Stimulated activated CD8-positive, alpha-beta memory T cell treated with anti-CD3 and anti-CD28 coated beads, Interleukin-12 subunit alpha, Interleukin-12 subunit beta, amount 100 ng/mL, for 4 hours (primary cell): ENCODE results near the gene NAT16.
A peak's percentile ranks its signal among the peaks of the same experiment; 100 is the strongest.
"Not testable (repeated sequence)": the region's sequence is repeated elsewhere in the genome, so short reads cannot be mapped to it uniquely, and the experiment has no call there.

Experiments used
- DNase-seq: peaks from one replicate; pipeline ENCODE4 v3.0.0-alpha.2; 2020; ENCODE audit warnings: low read depth

Gene NAT16

DNA sequence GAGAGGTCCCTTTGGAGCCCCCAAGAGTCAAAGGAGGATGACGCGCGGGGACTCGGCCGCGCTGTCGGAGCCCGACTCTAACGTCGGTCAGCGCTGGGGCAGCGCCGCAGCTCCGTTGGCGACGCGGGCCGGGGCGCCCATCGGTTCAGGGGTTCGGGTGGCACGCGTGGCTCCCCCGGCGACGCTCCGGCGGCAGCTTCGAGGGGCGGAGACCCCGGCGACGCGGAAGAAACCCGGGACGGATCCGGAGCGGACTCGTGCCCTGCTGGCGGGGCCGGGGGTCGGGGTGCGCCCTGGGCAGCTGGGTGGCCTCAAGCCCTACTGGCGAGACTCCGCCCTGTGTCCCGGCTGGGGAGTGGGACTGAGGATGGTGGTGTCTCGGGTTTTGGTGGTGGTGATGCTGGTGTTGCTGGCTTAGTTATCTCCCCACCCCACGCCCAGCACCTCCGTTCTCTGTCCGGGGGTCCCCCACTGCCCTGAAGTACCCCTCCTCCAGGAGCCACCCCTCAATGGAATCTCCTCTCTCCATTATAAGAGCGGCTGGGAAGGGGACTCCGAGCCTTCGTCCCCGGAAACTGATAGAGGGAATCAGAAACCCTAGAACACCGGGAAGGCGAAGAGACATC lies at the start of gene NAT16:
Gene NAT16, minus strand, starts transcription at position 164 of the 626 bp plus-strand sequence. CDS start 5,486 bp downstream, outside the sequence.
- no peak for DNase-seq

DNA sequence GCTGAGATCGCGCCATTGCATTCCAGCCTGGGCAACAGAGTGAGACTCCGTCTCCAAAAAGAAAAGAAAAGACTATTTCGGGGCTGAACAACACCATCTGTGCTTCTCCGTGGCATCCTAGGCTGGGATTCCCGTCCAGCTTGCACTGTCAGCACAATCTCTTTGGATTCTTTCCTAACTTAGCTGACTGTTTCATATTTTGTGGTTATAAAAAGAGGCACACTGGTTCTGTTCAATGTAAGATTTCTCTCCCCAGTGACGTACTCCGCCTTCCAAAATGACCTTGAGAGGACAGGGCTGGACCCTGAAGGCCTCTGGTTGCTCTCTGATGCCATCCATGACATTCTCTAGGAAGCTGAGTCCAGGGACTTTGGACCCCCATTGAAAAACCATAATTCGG lies 46.6 kb upstream of the NAT16 start:
- no peak for DNase-seq

DNA sequence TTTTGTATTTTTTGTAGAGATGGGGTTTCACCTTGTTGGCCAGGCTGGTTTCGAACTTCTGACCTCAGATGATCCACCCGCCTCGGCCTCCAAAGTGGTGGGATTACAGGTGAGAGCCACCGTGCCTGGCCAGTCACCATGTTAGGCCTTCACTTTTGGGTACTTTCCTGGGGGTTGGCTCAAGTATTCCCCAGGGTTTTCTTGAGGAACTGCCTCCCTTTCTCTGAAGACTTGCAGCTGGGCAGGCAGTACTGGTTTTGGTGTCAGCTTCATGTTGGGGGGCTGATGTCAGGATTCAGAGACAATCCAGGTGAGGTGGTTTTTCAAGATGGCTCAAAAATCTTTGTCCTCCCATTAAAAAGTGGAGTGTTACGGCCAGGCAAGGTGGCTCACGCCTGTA lies 45.6 kb upstream of the NAT16 start:
- no peak for DNase-seq

DNA sequence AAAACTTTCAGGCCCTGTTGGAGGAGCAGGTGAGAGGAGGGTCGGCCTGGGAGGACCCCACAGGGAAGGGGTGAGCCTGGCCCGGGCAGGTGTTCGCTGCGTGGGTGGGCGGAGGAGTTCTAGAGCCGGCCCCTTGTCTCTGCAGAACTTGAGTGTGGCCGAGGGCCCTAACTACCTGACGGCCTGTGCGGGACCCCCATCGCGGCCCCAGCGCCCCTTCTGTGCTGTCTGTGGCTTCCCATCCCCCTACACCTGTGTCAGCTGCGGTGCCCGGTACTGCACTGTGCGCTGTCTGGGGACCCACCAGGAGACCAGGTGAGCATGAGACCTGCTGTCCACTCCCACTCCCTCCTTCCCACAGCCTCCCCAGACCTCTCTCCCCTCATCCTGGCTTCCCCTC lies 43.4 kb upstream of the NAT16 start:
- DNase-seq: no peak

DNA sequence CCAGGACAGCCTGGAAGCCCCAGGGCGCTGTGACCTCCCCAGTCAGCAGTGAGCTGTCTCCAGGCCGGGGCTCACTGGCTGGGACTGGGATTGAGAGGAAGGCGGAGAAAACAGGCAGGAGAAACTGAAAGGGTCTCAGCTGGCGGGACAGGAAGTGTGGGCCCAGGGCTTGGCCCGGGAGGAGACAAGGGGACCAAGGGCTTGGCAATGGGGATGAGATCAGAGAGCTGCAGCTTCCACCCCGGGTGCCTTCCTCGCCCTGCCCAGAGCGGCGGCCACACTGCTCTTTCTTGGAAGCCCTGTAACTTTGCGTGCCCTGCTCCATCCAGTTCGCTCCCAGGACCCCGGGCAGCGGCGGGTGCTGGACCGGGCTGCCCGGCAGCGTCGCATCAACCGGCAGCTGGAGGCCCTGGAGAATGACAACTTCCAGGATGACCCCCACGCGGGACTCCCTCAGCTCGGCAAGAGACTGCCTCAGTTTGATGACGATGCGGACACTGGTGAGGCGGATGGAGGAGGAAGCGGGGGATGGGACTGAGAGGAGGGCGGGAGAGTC lies 42.3 kb upstream of the NAT16 start:
- DNase-seq: no peak

DNA sequence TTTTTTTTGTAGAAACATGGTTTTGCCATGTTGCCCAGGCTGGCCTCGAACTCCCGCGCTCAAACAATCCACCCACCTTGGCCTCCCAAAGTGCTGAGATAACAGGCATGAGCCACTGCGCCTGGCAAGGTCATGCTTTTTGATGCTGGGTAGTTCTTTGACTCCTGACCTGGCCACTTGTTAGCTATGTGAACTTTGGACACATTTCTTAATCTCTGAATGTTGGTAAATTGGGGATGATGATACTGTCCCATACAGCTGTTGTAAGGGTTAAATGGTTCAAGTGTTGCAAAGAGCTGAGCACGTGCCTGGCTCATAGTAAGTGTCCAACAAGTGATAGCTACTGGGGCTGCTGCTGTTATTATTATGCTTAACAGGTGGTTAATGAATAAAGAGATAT lies 40.2 kb upstream of the NAT16 start:
- DNase-seq: no peak

DNA sequence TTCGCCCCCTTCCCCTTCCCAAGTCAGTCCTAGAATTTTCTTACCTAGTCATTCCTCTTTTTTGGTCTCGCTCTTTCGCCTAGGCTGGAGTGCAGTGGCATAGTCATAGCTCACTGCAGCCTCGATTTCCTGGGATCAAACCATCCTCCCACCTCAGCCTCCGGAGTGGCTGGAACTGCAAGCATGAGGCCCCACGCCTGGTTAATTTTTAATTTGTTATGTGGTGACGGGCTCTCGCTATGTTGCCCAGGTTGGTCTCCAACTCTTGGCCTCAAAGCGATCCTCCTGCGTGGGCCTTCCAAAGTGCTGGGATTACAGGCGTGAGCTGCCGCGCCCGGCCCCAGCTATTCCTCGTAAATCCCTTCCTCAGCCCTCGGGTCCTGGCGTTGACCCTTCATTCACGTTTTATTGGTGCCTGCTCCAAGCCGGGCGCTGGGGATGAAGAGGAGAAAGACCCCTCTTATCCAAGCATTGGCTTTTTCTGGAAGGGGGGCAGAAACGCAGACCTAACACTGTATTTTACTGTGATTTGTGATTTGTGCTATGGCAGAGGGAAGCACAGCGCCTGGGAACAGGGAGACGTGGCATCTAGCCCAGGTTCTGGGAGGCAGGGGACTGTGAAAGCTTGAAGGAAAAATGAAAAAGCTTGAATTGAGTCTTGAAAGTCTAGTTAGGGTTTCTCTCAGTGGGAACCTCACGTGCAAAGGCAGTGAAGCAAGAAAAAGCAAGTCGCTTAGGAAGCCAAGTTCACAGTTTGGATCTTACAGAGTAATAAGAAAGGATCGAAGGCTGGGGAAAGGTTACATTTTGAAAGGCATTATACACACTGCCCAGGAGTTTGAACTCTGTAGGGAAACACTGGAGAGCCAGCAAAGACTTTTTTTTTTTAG lies 38.4 kb upstream of the NAT16 start:
- DNase-seq: no peak

DNA sequence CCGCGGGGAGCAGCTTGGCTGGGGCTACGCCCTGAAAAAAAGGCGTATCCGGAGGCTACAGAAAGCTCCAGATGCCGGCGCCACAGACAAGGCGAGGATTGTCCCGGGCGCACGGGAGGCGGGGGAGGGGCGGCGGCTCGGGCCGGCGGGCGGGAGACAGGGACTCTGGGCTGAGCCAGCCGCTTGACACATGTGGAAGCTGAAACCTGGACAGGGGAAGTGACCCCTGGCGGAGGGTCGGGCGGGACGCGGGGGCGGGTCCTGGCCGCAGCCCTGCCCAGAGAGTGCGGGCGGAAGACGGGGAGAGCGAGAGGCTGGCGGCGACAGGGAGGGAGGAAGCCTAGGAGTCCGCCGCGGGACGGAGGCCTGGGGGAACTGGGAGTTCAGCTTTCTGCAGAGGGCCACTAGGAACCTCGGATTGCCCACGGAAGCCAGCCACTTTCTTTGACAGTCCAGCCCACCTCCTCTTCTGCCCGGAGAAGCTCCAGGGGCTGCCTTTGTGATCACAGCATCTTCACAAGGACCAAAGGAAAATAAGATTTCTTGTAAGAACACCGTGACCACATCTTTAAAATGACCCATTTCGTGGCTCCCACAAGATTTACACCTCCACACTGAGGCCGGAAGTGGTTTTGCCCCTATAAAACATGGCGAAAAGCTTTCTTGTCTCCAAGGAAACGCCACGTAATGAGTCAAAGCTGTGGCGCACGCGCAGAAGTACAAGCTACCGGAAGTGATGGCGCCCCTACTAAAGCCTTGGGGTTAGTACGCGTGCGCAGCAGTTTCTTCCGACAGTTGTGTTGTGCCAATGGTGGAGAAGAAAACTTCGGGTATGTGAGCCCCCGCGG lies 37.5 kb upstream of the NAT16 start, which contains the start of the genes PLOD3 and ZNHIT1:
Gene PLOD3, minus strand, starts transcription at position 194 of the 848 bp plus-strand sequence. CDS start 307 bp downstream, outside the sequence.
Gene ZNHIT1, plus strand, starts transcription at position 778 of the 848 bp plus-strand sequence. Its CDS starts 31 bp downstream, at position 809.
- peak; percentile 92 for DNase-seq

DNA sequence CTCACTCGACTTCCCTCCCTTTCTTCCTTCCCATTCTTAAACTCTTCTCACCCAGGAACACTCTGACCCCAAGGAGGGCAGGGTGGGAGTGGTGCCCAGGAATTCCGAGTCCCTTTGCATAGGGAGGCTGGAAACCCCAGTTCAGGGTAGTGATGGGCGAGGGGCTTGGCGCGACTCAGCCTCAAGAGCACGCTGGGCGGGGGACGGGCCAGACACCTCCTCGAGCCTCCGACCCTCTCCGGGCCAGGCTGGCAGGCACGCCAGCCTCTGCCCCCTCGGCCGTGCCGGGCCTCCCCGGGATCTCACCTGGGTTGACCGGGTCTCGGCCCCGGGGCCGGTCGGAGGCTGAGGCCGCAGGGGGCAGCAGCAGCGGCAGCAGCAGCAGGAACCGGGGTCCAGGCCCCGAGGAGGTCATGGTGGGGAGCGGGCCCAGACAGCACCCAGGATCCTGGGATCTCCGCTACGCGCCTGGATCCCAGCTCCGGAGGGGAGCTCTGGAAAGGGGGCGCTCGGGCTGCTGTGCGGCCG lies 36.8 kb upstream of the NAT16 start:
- no peak for DNase-seq

DNA sequence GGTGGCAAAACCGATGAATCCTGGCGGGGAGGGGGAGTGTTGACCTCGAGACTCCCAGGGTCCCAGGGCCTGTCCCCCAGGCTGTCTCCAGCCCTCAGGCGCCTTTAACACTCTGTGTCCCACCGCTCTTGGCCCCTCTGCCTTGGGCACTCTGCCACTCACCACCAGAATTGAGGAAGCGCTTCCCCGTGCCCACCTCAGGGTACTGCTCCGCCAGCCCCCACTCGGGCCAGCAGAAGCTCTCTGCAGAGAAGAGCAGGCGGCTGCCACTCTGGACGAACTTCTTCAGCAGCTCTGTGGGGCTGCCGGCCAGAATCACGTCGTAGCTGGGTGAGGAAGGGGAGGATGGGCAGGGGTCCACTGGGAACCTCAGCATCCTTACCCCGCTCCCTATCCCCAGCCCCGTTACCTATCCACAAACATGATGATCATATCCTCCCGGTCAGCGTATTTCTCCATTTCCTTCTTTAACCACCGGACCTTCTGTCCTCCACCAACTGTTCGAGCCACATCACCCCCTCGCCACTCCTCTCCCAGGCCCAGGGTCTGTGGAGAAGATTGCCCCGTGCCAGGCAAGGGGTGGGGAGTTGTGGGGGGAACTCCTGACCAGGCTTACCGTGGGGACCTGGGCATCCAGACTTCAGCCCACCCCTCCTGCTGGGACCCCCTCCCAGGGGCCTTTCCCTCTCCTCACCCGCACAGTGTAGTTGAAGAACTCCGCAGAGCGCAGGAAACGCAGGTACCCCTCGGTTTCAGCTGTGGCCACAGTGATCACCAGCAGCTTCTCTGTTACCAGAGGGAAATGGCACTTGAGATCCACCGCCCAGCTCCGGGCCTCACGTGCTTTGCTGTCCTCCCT lies 36.1 kb upstream of the NAT16 start:
- DNase-seq: no peak

DNA sequence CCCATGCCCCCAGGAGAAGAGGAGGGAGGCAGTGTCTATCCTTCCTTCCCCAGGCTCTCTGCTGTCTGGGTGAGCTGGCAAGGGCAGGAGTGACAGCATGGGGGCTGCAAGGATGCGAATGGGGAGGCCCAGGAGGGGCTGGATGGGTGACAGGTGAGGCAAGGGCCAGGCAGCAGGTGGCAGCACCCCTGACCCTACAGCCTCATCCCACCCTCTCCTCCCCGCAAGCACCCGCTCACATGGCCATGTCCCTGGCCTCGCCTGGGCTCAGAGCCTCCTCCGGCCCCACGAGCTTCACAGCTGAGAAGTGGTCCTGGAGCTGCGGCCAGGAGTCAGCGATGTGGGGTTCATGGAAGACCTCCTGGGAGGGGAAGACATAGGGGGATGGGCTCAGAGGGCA lies 31.9 kb upstream of the NAT16 start:
- no peak for DNase-seq

DNA sequence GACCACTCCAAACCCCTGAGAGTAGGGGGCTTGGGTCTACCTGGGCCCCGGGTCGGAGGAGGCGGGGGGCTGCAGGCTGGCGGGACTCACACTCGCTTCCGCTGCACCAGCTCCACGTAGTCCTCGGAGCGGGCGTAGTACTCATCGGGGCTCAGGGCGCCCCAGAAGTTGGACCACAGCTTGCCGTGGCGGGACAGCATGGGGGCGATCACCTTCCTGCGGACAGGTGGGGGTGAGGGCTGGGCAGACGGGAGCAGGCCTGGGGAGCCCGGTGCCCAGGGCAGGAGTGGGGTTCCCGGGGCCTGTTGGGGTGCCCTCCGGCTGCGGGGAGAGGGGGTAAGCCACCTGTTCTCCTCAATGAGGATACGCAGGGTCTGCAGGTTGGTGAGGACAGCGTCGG lies 31.4 kb upstream of the NAT16 start:
- DNase-seq: no peak

DNA sequence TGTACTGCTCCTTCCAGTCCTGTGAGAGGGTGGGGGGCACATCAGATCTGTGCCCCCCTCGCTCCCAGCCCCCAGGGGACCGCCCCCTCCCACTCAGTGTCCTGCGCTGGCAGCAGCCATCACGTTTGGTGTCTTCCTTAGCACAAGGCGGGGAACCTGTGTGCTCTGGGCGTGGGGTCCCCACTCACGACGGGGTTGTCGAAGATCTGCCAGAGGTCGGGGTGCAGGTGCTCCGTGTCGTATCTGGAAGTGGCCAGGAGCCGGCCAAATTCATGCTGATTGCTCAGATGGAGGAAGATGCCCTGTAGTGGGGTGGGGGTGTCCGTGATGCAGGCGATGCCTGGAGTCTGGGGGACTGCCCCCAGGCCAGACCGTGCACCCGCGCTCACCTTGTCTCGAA lies 30.1 kb upstream of the NAT16 start:
- no peak for DNase-seq

DNA sequence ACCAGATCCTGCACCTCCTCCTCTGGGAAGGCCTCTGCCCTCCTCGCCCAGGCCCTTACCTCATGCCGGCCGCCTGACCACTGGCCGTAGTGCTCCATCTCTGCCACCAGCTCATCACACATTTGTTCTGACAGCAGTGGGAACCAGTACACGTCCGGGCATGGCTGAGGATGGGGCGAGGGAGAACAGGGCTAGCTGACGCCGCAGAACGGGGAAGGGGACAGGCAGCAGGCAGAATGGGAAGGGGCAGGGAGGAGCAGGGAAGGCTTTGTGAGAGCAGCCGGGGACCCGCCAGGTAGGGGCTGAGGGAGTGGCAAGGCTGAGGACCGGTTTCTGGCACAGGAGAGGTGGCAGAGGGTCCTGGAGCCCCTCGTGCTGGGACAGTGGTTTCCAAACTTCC lies 28.7 kb upstream of the NAT16 start:
- no peak for DNase-seq

DNA sequence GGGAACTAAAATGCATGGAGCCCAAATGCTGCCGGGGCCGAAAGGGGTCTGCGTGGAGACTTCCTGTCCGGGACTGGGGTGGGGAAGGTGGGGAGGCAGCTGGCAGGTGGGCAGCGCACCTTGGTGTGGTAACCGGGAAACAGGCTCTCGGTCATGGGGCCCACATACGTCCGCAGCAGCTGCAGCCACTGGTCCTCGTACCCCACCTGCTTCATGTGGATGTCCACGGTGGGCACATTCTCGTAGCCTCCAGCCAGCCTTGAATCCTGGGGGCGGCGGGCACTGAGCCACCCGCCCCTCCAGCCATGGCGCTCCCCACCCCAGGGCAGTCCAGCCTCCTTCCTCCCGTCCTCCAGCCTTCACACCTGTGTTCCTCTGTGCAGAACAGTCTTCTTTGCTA lies 27.4 kb upstream of the NAT16 start:
- no peak for DNase-seq

DNA sequence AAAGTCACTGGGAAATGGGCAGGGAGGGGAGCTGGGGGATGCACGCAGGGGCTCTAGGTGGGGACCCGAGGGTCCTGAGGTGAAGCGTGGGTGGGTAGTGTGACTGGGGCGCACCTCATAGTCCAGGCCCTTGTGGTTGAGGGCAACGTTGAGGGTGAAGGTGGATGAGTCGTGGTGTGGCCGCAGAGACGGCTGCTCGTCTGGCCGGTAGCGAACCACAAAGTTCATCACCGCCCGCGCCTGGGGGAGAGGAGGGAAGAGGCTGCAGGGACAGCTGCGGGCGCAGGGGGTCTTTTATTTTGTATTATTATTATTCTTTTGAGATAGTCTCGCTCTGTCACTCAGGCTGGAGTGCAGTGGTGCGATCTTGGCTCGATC lies 26.6 kb upstream of the NAT16 start:
- DNase-seq: no peak

DNA sequence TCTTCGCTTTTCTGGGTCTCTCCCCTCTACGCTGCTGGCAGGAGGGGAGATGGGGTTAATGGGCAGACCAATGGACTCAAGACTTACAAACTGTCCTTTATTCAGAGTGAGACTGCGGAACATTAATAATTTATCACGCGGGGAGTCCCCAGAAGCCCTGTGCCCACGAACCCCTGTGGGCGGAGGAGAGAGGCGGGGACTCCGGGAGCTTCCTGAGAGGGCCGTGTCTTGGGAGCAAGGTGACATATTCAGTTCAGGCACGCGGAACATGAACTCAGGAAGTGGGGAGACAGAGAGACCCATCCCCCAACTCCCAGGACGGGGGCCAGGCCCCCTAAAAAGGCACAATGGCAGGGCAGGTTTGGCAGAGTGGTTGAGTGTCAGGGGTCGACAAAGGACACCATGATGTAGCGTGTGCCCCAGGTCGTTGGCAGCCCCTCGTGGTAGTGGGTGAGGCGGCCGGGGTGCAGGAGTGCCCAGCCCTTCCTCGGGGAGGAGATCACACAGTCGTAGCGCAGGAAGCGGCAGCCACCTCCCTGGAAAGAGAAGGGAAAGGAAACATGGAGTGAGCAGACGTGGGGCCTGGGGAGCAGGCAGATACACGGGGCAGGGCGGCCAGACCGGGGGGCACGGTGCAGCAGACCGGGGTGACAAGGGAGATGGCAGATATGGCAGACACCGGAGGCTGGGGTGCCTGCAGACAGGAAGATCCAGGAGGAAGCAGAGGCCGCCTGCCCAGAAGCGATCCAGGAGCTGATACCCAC lies 26.0 kb upstream of the NAT16 start:
- DNase-seq: no peak

DNA sequence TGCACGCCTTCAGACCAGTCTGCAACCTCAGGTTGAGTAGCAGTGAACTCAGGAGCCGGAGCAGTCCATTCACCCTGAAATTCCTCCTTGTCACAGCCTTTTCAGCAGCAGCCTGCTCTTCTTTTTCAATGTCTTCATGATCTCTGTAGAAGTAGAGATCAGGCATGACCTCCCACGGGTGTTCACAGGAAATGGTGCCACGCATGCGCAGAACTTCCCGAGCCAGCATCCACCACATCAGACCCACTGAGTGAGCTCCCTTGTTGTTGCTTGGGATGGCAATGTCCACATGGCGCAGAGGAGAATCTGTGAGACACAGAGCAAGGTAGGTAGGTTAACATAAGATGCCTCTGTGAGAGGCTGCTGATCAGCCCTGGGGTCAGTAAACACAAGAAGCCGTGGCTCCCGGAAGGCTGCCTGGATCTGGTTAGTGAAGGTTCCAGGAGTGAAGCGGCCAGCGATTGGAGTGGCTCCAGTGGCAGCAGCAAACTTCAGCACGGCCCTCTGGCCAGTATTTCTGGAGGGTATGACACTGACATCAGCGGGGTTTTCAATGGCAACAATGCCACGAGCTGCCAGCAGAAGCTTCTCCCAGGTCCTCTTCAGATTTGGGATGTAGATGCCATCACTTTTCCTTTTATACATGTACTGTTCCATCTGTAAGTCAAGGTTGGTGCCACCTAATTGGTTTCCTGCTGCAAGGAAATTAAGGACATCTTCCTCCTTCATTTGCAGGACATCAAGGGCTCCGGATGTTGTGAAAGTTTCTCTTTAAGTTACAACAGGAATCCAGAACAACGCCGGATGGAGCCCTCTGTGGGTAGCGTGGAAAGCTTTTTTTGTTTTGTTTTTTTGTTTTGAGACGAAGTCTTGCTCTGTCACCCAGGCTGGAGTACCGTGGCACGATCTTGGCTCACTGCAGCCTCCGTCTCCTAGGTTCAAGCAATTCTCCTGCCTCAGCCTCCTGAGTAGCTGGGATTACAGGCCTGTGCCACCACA lies 23.9 kb upstream of the NAT16 start:
- not testable (repeated sequence) for DNase-seq

DNA sequence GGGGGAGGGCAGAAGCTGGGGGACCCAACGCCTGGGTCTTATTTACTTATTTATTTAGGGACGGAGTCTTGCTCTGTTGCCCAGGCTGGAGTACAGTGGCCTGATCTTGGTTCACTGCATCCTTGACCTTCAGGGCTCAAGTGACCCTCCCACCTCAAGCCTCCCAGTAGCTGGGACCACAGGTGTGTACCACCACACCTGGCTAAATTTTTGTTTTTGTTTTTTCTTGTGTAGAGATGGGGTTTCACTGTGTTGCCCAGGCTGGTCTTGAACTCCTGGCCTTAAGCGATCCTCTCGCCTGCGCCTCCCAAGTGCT lies 22.5 kb upstream of the NAT16 start:
- DNase-seq: no peak
